Measurements from ENCODE around the gene APOL4.
"Not testable (repeated sequence)": the region's sequence is repeated elsewhere in the genome, so short reads cannot be mapped to it uniquely, and the experiment has no call there.

- TF ChIP-seq EZH2 (IDR thresholded peaks at IDR 0.05); POLR2AphosphoS5 (IDR thresholded peaks at IDR 0.05; ENCODE audit: borderline replicate concordance, low read depth, low read length): not testable (repeated sequence)
Observed at GRCh38 chr22:36202906-36203305, 1.3 kb upstream of the APOL4 start.
